HEK293T (cell line): ENCODE measurements around the gene SYNE2.

Experiments
- ARNT ChIP-seq: fragments of 450-650 bp; IDR thresholded peaks from 2 replicates; pipeline ENCODE4 v1.6.1; 2017; ENCODE audit warnings: mild to moderate bottlenecking
- BHLHE40 ChIP-seq: fragments of 450-650 bp; IDR thresholded peaks from 2 replicates; pipeline ENCODE4 v1.6.1; 2016; ENCODE audit warnings: mild to moderate bottlenecking, moderate library complexity, borderline replicate concordance
- FOXA1 ChIP-seq: fragments of 450-650 bp; IDR thresholded peaks from 2 replicates; pipeline ENCODE4 v1.6.1; 2016; ENCODE audit warnings: mild to moderate bottlenecking
- FOXK2 ChIP-seq: fragments of 450-650 bp; IDR thresholded peaks from 2 replicates; pipeline ENCODE4 v1.6.1; 2016; ENCODE audit warnings: mild to moderate bottlenecking
- FOXM1 ChIP-seq: fragments of 450-650 bp; IDR thresholded peaks from 2 replicates; pipeline ENCODE4 v1.6.1; 2017; ENCODE audit warnings: mild to moderate bottlenecking, borderline replicate concordance
- NFRKB ChIP-seq: fragments of 450-650 bp; IDR thresholded peaks from 2 replicates; pipeline ENCODE4 v1.6.1; 2016; ENCODE audit warnings: mild to moderate bottlenecking, moderate library complexity
- SP1 ChIP-seq: fragments of 450-650 bp; IDR thresholded peaks from 2 replicates; pipeline ENCODE4 v1.6.1; 2017
- SUZ12 ChIP-seq: fragments of 450-650 bp; IDR thresholded peaks from 2 replicates; pipeline ENCODE4 v1.6.1; 2016; ENCODE audit warnings: mild to moderate bottlenecking
- TARDBP ChIP-seq: fragments of 450-650 bp; IDR thresholded peaks from 2 replicates; pipeline ENCODE4 v1.6.1; 2016

DNA sequence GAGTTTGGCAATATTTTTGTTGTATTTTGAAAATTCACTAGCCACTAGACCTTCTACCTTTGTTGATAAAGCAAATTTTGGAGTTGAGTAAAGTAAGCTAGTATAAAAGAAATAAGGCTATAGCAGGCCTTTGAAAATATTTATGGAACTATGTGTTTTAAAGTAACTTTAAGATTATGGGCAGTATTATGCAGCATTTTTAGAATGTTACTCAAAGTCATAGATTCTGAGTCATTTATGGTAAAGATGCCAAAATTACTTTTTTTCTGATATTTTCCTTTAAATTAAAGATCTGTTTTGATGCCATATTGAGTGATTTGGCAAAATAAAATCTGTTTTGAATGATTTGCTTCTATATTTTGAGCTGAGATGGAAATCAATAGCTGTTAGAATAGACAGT lies 57.2 kb downstream of the SYNE2 start:
- TF ChIP-seq FOXA1 (no peak), FOXK2 (no peak), TARDBP (no peak), NFRKB (no peak), SUZ12 (no peak), ARNT (no peak), SP1 (no peak), BHLHE40 (no peak), FOXM1 (no peak)
